HG02610 (cell line): Measurements from ENCODE around the gene ITGA2.
A peak's percentile ranks its signal among the peaks of the same experiment; 100 is the strongest.

Source experiments
- ATAC-seq: cut with Tn5 transposase; IDR thresholded peaks from one replicate; pipeline ENCODE4 v1.9.1; 2021; ENCODE audit warnings: mild to moderate bottlenecking, moderate library complexity; ENCODE audit not compliant: unreplicated experiment

ITGA2 gene

GRCh38 chr5:53017383-53017782 is 28.2 kb downstream of the ITGA2 start:
- ATAC-seq = no peak

- ATAC-seq = no peak
These were observed 28.7 kb downstream of the ITGA2 start for GRCh38 chr5:53017794-53018391.

GRCh38 chr5:53019320-53019719 is 30.2 kb downstream of the ITGA2 start:
- ATAC-seq = no peak

GRCh38 chr5:53022930-53023511 is 33.9 kb downstream of the ITGA2 start:
- no peak for ATAC-seq

- peak; percentile 96 for ATAC-seq
These were observed 34.8 kb downstream of the ITGA2 start for GRCh38 chr5:53023969-53024368.

- no peak for ATAC-seq
These were observed 35.4 kb downstream of the ITGA2 start for GRCh38 chr5:53024535-53024934.

GRCh38 chr5:53025487-53025886 is 36.3 kb downstream of the ITGA2 start:
- no peak for ATAC-seq

- no peak for ATAC-seq
These were observed 38.8 kb downstream of the ITGA2 start for GRCh38 chr5:53027913-53028312.

- no peak for ATAC-seq
These were observed 40.5 kb downstream of the ITGA2 start for GRCh38 chr5:53029608-53030007.

- ATAC-seq = no peak
These were observed 41.7 kb downstream of the ITGA2 start for GRCh38 chr5:53030893-53031292.

GRCh38 chr5:53031695-53032096 is 42.5 kb downstream of the ITGA2 start:
- ATAC-seq = no peak

- no peak for ATAC-seq
These were observed 43.0 kb downstream of the ITGA2 start for GRCh38 chr5:53032188-53032587.

- no peak for ATAC-seq
These were observed 45.7 kb downstream of the ITGA2 start for GRCh38 chr5:53034832-53035231.

- no peak for ATAC-seq
These were observed 46.8 kb downstream of the ITGA2 start for GRCh38 chr5:53035868-53036381.

GRCh38 chr5:53037141-53037859 is 48.1 kb downstream of the ITGA2 start:
- no peak for ATAC-seq

GRCh38 chr5:53038196-53038847 is 49.2 kb downstream of the ITGA2 start:
- no peak for ATAC-seq

- ATAC-seq = no peak
These were observed 50.7 kb downstream of the ITGA2 start for GRCh38 chr5:53039855-53040254.

- ATAC-seq = peak; percentile 97
These were observed 52.0 kb downstream of the ITGA2 start for GRCh38 chr5:53041071-53041692.

GRCh38 chr5:53041740-53042139 is 52.6 kb downstream of the ITGA2 start:
- ATAC-seq = no peak

GRCh38 chr5:53045263-53045662 is 56.1 kb downstream of the ITGA2 start:
- ATAC-seq = no peak

GRCh38 chr5:53048248-53048647 is 59.1 kb downstream of the ITGA2 start:
- ATAC-seq = no peak
